Measurements from ENCODE around the gene FBXW8. TPM values are rescaled to one million over a fixed set of nuclear protein-coding genes. Genes with fewer than 3 reads are reported as not detected.

The FBXW8 gene
- total and polyA plus RNA-seq, 4 donors = 1.9 to 7.1 (median 4.9) TPM

DNA sequence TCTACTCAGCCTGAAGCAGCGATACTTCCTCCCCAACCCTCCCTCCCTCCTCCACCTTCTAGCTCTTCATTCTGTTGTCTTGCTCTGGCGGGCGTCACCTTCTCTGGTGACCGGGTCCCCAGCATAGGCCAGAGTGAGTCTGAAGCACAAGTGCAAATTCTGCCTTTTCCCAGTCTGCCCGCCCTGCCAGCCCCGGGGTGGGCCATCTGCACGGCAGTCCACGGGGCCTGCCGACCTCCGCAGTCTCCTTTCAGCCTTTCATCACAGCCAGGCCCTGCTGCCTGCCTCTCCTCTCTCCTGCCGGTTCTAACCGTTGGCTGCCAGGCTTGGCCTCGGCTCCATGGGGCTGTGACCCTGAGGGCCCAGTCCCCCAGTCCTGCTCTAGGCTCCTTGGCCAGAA lies 129.7 kb downstream of the FBXW8 start:
- 85% methylated on average over 13 of the region's 13 CpGs for WGBS
- Histone ChIP-seq H3K27ac (ENCODE audit: low read depth in 1 of 2, low read length in 2 of 2) (no peak overlapping the region), H3K4me3 (ENCODE audit: low read depth in 1 of 3, low read length in 3 of 3) (no peak overlapping the region), H3K9me3 (ENCODE audit: control insufficient read depth in 4 of 4, low read length in 3 of 4) (no peaks in the 10 kb centered on the region), H3K27me3 (ENCODE audit: control insufficient read depth in 4 of 4, insufficient read depth in 4 of 4, low read length in 3 of 4) (no peaks in the 10 kb centered on the region), H3K36me3 (ENCODE audit: control insufficient read depth in 4 of 4, insufficient read depth in 3 of 4, low read depth in 1 of 4, low read length in 3 of 4) (no peaks in the 10 kb centered on the region), H3K9ac (ENCODE audit: low read depth in 1 of 2, low read length in 2 of 2) (no peak overlapping the region), H3K4me1 (ENCODE audit: control insufficient read depth in 4 of 4, insufficient read depth in 4 of 4, low read length in 3 of 4) (no peaks in the 10 kb centered on the region)
- TF ChIP-seq, protein P1, sequence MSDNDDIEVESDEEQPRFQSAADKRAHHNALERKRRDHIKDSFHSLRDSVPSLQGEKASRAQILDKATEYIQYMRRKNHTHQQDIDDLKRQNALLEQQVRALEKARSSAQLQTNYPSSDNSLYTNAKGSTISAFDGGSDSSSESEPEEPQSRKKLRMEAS (IDR thresholded peaks at IDR 0.05) = no peak
- TF ChIP-seq HNF4G (IDR thresholded peaks at IDR 0.05) = no peak
- no peak for DNase-seq (ENCODE audit: low spot score)

DNA sequence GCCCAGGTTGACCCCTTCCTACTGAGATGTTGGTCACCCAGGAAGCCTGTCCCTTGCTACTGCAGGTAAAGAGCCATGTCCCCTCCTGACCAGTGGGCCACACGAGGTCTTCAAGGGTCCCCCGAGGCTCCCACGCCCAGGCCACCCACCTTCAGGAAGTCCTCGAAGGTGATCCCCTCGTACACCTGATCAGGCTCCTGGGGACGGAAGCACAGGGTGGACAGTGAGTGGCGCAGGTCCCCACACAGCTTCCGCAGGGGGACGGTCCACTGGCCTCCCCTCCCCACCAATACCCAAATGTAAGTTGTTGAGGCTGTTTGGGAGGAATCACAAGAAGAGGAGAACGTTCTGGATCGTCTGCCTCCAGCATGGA lies 131.0 kb downstream of the FBXW8 start:
- Histone ChIP-seq H3K9ac (ENCODE audit: low read depth in 1 of 2, low read length in 2 of 2) (no peak overlapping the region), H3K4me3 (ENCODE audit: low read depth in 1 of 3, low read length in 3 of 3) (no peak overlapping the region), H3K9me3 (ENCODE audit: control insufficient read depth in 4 of 4, low read length in 3 of 4) (no peaks in the 10 kb centered on the region), H3K4me1 (ENCODE audit: control insufficient read depth in 4 of 4, insufficient read depth in 4 of 4, low read length in 3 of 4) (no peaks in the 10 kb centered on the region), H3K27me3 (ENCODE audit: control insufficient read depth in 4 of 4, insufficient read depth in 4 of 4, low read length in 3 of 4) (no peaks in the 10 kb centered on the region), H3K36me3 (ENCODE audit: control insufficient read depth in 4 of 4, insufficient read depth in 3 of 4, low read depth in 1 of 4, low read length in 3 of 4) (no peaks in the 10 kb centered on the region), H3K27ac (ENCODE audit: low read depth in 1 of 2, low read length in 2 of 2) (no peak overlapping the region)
- no peak for DNase-seq (ENCODE audit: low spot score)
- no peak for TF ChIP-seq SP1 (IDR thresholded peaks at IDR 0.05)
- TF ChIP-seq, protein P2, sequence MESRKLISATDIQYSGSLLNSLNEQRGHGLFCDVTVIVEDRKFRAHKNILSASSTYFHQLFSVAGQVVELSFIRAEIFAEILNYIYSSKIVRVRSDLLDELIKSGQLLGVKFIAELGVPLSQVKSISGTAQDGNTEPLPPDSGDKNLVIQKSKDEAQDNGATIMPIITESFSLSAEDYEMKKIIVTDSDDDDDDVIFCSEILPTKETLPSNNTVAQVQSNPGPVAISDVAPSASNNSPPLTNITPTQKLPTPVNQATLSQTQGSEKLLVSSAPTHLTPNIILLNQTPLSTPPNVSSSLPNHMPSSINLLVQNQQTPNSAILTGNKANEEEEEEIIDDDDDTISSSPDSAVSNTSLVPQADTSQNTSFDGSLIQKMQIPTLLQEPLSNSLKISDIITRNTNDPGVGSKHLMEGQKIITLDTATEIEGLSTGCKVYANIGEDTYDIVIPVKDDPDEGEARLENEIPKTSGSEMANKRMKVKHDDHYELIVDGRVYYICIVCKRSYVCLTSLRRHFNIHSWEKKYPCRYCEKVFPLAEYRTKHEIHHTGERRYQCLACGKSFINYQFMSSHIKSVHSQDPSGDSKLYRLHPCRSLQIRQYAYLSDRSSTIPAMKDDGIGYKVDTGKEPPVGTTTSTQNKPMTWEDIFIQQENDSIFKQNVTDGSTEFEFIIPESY (IDR thresholded peaks at IDR 0.05) = no peak
- WGBS = 96% methylated on average over 11 of the region's 11 CpGs

DNA sequence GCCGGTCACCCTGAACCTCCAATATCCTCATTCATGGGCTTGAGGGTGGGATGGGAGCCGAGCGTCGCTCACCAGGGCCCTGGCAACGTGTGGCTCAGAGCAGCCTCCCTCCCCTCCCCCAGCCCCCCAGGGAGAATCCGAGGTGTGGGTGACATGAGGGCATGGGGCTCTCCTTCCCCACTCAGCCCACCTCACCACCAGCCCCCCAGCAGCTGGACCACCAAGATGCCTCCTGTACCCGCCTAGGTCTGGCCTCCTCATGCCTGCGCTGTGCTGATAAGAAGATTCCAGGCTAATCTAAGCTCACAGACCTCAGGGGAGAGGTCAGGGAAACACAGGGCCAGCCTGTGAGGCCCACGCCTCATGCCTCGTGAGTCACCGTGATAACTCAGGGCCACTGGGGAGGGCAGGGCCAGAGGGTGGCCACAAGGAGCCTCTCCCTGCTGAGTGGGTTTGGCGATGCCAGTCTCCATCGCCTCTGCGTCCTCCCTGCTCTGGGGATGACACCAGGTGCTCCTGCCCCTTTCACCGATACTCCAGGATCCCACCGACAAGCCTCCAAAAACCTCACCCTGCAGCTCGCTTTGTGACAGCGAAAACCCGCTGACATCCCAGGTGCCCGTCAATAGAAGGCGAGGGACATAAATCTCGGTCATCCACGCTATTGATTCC lies 131.6 kb downstream of the FBXW8 start:
- Histone ChIP-seq H3K9ac (ENCODE audit: low read depth in 1 of 2, low read length in 2 of 2) (no peak overlapping the region), H3K27ac (ENCODE audit: low read depth in 1 of 2, low read length in 2 of 2) (no peak overlapping the region), H3K36me3 (ENCODE audit: control insufficient read depth in 4 of 4, insufficient read depth in 3 of 4, low read depth in 1 of 4, low read length in 3 of 4) (no peaks in the 10 kb centered on the region), H3K27me3 (ENCODE audit: control insufficient read depth in 4 of 4, insufficient read depth in 4 of 4, low read length in 3 of 4) (no peaks in the 10 kb centered on the region), H3K9me3 (ENCODE audit: control insufficient read depth in 4 of 4, low read length in 3 of 4) (no peaks in the 10 kb centered on the region), H3K4me3 (ENCODE audit: low read depth in 1 of 3, low read length in 3 of 3) (no peak overlapping the region), H3K4me1 (ENCODE audit: control insufficient read depth in 4 of 4, insufficient read depth in 4 of 4, low read length in 3 of 4) (no peaks in the 10 kb centered on the region)
- 88% methylated on average over 23 of the region's 23 CpGs for WGBS
- no peak for TF ChIP-seq GABPA (IDR thresholded peaks at IDR 0.05 in 1 of 2, conservative IDR thresholded peaks at IDR 0.05 in 1 of 2)
- TF ChIP-seq, protein P1 (IDR thresholded peaks at IDR 0.05) = no peak
- TF ChIP-seq, protein P3, sequence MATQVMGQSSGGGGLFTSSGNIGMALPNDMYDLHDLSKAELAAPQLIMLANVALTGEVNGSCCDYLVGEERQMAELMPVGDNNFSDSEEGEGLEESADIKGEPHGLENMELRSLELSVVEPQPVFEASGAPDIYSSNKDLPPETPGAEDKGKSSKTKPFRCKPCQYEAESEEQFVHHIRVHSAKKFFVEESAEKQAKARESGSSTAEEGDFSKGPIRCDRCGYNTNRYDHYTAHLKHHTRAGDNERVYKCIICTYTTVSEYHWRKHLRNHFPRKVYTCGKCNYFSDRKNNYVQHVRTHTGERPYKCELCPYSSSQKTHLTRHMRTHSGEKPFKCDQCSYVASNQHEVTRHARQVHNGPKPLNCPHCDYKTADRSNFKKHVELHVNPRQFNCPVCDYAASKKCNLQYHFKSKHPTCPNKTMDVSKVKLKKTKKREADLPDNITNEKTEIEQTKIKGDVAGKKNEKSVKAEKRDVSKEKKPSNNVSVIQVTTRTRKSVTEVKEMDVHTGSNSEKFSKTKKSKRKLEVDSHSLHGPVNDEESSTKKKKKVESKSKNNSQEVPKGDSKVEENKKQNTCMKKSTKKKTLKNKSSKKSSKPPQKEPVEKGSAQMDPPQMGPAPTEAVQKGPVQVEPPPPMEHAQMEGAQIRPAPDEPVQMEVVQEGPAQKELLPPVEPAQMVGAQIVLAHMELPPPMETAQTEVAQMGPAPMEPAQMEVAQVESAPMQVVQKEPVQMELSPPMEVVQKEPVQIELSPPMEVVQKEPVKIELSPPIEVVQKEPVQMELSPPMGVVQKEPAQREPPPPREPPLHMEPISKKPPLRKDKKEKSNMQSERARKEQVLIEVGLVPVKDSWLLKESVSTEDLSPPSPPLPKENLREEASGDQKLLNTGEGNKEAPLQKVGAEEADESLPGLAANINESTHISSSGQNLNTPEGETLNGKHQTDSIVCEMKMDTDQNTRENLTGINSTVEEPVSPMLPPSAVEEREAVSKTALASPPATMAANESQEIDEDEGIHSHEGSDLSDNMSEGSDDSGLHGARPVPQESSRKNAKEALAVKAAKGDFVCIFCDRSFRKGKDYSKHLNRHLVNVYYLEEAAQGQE (IDR thresholded peaks at IDR 0.05) = no peak
- no peak for TF ChIP-seq FOXA2 (IDR thresholded peaks at IDR 0.05)
- no peak for TF ChIP-seq SP1 (IDR thresholded peaks at IDR 0.05)
- no peak for TF ChIP-seq YY1 (IDR thresholded peaks at IDR 0.05)
- TF ChIP-seq HNF4G (IDR thresholded peaks at IDR 0.05) = no peak
- TF ChIP-seq FOXA1 (IDR thresholded peaks at IDR 0.05) = no peak
- TF ChIP-seq NR2F2 (IDR thresholded peaks at IDR 0.05) = no peak
- no peak for TF ChIP-seq RAD21 (IDR thresholded peaks at IDR 0.05)
- no peak for TF ChIP-seq RXRA (IDR thresholded peaks at IDR 0.05)
- TF ChIP-seq TAF1 (conservative IDR thresholded peaks at IDR 0.05) = no peak
- DNase-seq (ENCODE audit: low spot score) = peak; percentile 84

All from liver (tissue), 9 donors.